ENCODE results near the gene PPP3R1.

DNA sequence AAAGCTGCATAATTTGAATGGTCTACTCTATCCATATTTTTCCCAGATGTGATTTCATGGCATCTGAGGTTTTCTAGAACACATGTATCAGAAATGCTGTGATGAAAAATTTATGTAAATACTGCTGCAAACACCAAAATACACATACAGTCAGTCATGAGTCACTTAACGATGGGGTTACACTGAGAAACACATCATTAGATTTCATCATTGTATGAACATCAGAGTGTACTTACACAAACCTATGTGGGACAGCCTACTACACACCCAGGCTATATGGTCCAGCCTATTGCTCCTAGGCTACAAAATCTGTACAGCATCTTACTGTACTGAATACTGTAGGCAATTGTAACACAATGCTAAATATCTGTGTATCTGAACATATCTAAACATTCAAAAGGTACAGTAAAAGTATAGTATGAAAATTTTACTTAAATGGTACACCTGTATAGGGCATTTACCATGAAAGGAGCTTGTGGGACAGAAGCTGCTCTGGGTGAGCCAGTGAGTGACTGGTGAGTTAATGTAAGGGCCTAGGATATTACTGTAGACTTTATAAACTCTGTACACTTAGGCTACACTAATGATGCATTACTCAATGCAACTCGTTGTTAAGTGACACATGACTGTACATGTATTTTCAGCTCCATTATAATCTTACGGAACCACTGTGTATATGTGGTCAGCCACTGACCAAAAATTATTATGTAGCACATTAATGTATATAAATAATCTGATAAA lies 61.2 kb downstream of the PPP3R1 start:
- TF ChIP-seq POLR2AphosphoS5 (IDR thresholded peaks at IDR 0.05; ENCODE audit: low read depth) (no peak), GABPA (IDR thresholded peaks at IDR 0.05; ENCODE audit: low read depth) (no peak)
- TF ChIP-seq, protein P1, sequence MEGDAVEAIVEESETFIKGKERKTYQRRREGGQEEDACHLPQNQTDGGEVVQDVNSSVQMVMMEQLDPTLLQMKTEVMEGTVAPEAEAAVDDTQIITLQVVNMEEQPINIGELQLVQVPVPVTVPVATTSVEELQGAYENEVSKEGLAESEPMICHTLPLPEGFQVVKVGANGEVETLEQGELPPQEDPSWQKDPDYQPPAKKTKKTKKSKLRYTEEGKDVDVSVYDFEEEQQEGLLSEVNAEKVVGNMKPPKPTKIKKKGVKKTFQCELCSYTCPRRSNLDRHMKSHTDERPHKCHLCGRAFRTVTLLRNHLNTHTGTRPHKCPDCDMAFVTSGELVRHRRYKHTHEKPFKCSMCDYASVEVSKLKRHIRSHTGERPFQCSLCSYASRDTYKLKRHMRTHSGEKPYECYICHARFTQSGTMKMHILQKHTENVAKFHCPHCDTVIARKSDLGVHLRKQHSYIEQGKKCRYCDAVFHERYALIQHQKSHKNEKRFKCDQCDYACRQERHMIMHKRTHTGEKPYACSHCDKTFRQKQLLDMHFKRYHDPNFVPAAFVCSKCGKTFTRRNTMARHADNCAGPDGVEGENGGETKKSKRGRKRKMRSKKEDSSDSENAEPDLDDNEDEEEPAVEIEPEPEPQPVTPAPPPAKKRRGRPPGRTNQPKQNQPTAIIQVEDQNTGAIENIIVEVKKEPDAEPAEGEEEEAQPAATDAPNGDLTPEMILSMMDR (IDR thresholded peaks at IDR 0.05; ENCODE audit: insufficient read depth, low read length): no peak
- TF ChIP-seq, protein P2, sequence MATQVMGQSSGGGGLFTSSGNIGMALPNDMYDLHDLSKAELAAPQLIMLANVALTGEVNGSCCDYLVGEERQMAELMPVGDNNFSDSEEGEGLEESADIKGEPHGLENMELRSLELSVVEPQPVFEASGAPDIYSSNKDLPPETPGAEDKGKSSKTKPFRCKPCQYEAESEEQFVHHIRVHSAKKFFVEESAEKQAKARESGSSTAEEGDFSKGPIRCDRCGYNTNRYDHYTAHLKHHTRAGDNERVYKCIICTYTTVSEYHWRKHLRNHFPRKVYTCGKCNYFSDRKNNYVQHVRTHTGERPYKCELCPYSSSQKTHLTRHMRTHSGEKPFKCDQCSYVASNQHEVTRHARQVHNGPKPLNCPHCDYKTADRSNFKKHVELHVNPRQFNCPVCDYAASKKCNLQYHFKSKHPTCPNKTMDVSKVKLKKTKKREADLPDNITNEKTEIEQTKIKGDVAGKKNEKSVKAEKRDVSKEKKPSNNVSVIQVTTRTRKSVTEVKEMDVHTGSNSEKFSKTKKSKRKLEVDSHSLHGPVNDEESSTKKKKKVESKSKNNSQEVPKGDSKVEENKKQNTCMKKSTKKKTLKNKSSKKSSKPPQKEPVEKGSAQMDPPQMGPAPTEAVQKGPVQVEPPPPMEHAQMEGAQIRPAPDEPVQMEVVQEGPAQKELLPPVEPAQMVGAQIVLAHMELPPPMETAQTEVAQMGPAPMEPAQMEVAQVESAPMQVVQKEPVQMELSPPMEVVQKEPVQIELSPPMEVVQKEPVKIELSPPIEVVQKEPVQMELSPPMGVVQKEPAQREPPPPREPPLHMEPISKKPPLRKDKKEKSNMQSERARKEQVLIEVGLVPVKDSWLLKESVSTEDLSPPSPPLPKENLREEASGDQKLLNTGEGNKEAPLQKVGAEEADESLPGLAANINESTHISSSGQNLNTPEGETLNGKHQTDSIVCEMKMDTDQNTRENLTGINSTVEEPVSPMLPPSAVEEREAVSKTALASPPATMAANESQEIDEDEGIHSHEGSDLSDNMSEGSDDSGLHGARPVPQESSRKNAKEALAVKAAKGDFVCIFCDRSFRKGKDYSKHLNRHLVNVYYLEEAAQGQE (IDR thresholded peaks at IDR 0.05; ENCODE audit: insufficient replicate concordance, low read depth): no peak

All from HL-60 (cell line).